Measurements from ENCODE around the gene TMBIM4. TPM values are rescaled to one million over a fixed set of nuclear protein-coding genes. Genes with fewer than 3 reads are reported as not detected.

Gene TMBIM4
- total RNA-seq, 1 donor, result 175 TPM

DNA sequence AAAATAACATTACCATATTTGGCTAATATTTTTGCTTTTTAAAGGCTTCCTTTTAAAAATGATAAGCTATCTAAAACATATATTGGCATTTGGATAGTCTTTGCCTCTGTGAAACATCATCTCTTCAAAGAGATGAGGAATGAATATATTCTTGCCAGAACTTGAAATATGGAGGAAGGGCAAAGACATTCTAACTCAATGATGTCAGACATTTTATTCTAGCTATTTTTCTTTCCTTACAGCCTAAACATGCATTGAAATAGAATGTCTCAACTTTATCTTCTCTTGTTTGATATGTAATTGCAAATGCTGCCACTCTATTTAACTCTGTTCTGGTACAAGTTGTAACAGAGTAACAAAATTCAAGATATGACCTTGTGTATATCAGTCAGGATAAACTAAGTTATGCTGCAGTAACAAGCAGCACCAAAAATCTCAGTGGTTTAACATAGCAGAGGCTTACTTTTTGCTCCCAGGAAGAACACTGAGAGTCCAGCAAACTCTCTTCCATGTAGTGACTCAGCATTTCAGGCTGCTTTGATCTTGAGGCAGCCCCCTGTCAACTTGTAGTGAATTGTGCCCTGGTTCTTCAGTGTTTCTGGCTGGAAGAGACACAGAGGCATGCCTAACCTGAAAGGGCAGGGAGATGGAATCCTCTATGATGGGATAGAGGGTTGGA lies 30.2 kb upstream of the TMBIM4 start:
- H3K4me3 ChIP-seq (ENCODE audit: low read depth, low read length), result no peak overlapping the region
- DNase-seq (ENCODE audit: low read depth), result no peak
- TF ChIP-seq, protein P1, sequence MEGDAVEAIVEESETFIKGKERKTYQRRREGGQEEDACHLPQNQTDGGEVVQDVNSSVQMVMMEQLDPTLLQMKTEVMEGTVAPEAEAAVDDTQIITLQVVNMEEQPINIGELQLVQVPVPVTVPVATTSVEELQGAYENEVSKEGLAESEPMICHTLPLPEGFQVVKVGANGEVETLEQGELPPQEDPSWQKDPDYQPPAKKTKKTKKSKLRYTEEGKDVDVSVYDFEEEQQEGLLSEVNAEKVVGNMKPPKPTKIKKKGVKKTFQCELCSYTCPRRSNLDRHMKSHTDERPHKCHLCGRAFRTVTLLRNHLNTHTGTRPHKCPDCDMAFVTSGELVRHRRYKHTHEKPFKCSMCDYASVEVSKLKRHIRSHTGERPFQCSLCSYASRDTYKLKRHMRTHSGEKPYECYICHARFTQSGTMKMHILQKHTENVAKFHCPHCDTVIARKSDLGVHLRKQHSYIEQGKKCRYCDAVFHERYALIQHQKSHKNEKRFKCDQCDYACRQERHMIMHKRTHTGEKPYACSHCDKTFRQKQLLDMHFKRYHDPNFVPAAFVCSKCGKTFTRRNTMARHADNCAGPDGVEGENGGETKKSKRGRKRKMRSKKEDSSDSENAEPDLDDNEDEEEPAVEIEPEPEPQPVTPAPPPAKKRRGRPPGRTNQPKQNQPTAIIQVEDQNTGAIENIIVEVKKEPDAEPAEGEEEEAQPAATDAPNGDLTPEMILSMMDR (IDR thresholded peaks at IDR 0.05; ENCODE audit: insufficient read depth, low read depth, low read length), result no peak

DNA sequence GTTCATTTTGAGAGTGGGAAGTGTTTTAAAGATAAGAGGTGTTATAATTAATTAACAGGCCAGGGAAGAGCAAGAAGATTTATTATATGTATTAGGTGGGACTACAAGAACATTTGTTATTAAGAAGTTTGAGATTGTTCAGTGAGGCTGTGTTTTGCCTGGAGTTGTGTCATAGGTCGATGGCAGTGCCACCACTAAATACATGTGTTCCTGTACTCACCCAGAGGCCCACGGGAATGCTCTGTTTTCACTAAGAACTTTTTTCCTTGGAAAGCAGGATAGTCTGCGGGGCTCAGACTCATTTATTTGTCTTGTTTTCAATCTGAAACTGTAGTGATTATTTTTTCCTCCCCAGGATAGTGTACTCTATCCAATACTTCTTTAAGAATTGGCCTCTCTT lies 29.3 kb upstream of the TMBIM4 start:
- H3K4me3 ChIP-seq (ENCODE audit: low read depth, low read length), result no peak overlapping the region
- DNase-seq (ENCODE audit: low read depth), result no peak
- TF ChIP-seq, protein P1 (IDR thresholded peaks at IDR 0.05; ENCODE audit: insufficient read depth, low read depth, low read length), result no peak

DNA sequence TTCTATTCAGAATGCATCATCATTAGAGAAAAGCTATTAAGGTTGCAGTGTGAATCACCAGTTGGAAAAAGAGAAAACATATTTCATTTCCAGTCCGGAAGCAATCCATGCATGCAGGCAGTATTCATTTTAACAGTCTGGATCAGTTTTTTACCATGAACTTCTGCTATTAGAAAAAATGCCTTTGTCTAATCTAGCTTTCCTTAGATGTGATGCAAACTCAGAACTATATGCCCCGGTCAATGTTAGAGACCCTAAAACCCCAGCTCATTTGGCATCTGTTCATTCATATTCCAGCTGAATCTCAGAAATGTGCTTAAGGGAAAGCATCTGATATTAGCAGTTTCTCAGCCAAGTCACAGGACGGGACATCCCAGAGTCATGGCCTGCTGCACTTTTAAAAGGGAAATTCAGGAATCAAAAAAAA lies 27.7 kb upstream of the TMBIM4 start:
- TF ChIP-seq, protein P1 (IDR thresholded peaks at IDR 0.05; ENCODE audit: insufficient read depth, low read depth, low read length), result no peak
- no peak overlapping the region for H3K4me3 ChIP-seq (ENCODE audit: low read depth, low read length)
- DNase-seq (ENCODE audit: low read depth), result no peak

DNA sequence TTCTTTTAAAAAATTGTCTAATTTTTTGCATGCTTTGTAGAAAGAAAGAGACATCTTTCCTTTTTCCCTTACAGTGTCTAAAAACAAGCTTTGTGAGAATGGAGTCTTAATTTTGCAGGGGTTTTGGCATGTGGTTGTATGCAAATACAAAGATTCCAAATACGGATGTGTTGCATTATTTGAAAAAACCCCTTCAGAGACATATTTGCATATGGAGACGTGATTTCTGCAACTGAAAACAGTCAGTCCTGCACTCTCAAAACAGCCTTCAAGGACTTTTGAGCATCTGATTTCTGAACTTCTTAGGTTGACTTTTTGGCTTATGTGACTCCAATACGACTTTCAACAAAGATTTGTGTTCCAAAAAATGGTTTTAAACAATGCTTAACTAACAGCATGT lies 27.0 kb upstream of the TMBIM4 start:
- DNase-seq (ENCODE audit: low read depth), result no peak
- TF ChIP-seq, protein P1 (IDR thresholded peaks at IDR 0.05; ENCODE audit: insufficient read depth, low read depth, low read length), result no peak
- no peak overlapping the region for H3K4me3 ChIP-seq (ENCODE audit: low read depth, low read length)

DNA sequence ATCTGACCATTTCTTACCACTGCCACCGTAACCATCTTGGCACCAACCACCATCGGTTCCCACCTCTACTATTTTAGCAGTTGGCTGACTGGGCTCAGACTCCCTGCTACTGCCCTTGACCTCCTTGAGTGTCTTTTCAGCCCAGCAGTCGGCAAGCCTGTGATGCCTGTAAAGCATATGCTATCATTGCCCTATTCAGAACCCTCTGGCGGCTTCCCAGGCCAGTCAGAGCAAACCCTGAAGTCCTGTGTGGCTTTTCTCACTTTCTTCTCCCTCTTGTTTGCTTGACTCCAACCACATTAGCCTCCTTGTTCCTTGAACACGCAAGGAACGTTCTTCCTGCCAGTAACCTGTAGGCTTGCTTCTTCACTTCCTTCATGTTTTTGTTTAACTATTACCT lies 25.4 kb upstream of the TMBIM4 start:
- TF ChIP-seq, protein P1 (IDR thresholded peaks at IDR 0.05; ENCODE audit: insufficient read depth, low read depth, low read length), result no peak
- no peak for DNase-seq (ENCODE audit: low read depth)
- no peak overlapping the region for H3K4me3 ChIP-seq (ENCODE audit: low read depth, low read length)

DNA sequence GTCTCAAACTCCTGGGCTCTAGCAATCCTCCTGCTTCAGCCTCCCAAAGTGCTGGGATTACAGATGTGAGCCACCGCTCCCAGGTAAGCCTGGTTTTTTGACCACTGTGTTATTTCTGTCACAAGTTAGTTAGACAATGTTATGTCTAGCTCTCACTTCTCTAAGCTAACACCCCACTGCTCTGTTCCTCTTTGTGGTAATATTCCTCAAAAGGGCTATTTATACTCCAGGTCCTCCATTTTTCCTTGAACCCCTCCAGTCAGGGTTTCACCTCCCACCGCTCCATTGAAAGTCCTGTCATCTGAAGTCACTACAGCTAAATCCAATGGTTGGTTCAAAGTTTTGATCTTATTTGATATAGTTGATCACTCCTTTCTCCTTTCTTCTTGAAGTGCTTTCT lies 24.3 kb upstream of the TMBIM4 start:
- DNase-seq (ENCODE audit: low read depth), result no peak
- no peak overlapping the region for H3K4me3 ChIP-seq (ENCODE audit: low read depth, low read length)
- TF ChIP-seq, protein P1 (IDR thresholded peaks at IDR 0.05; ENCODE audit: insufficient read depth, low read depth, low read length), result no peak
